ENCODE results near the gene NDST1.

NDST1 gene

DNA sequence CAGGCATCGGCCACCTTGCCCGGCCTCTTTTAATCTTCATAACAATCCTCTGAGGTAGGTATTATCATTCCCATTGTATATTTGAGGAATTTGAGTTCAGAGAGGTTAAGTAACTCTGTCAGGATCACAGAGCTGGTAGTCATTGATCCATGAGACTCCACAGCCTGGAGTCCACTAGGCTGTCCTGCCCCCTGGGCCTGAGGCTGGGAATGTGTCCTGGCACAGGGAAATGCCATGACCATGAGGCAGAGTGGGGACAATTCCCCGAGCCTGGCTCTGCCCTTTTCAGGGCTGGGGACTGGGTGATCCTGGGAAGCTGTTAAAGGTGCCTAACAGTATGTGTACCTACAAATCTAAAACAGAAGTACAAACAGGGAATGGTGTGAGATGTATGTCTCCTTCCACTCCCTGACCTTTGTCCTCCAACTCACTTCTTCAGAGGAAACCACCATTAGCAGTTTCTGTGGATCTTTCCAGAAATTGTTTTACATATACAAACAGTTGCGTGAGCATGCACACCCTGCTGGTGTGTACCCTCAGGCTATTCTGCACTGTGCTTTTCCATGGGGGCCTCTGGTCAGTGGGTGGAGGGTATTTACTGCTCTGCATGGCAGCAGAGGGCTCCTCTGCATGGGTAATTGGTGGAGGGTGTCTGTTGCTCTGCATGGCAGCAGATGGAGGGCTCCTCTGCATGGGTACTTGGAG, 53.8 kb downstream of the NDST1 start:
- DNase-seq = no peak

DNA sequence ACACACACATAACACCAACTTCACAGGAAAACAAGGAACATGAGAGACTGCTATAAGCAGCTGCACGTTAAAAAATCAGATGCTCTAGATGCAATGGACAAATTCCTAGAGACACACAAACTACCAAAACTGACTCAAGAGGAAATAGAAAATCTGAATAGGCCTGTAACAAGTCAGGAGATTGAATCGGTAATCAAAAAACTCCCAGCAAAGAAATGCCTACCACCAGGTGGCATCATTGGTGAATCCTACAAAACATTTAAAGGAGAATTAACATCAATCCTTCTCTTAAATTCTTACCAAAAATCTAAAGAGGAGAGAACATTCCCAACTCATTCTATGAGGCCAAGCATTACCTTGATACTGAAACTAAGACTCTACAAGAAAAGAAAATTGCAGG, 54.9 kb downstream of the NDST1 start:
- DNase-seq = no peak

DNA sequence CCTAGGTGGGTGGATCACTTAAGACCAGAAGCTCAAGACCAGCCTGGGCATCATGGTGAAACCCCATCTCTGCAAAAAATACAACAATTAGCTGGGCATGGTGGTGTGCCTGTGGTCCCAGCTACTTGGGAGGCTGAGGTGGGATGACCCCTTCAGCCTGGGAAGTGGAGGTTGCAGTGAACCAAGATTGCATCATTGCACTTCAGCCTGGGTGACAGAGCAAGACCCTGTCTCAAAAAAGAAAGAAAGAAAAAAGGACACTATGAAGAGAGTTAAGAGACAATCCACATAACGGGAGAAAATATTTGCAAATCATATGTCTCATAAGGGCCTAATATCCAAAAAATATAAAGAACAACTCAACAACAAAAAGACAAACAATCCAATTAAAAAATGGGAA, 57.9 kb downstream of the NDST1 start:
- DNase-seq = no peak

DNA sequence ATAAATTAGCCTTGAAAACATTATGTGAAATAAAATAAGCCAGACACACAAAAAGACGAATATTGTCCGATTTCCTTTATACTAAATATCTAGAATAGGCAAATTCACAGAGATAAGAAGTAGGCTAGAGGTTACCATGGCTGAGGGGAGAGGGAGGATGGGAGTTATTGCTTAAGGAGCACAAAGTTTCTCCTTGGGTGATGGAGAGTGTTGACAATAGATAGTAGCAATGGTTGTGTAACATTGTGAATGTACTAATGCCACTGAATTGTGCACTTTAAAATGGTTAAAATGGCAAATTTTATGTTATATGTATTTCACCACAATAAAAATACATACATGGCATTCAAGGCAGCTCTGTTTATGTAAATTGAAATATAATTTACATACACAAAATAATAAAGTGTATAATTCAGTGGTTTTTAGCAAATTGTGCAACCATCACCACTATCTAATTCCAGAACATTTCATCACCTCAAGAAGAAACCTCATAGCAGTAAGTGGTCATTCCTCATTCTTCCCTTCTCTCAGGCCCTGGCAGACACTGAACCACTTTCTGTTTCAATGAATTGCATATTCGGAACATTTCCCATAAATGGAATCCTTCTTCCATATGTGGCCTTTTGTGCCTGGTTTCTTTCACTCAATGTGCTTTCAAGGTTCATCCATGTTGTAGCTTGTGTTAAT, 59.2 kb downstream of the NDST1 start:
- no peak for DNase-seq

DNA sequence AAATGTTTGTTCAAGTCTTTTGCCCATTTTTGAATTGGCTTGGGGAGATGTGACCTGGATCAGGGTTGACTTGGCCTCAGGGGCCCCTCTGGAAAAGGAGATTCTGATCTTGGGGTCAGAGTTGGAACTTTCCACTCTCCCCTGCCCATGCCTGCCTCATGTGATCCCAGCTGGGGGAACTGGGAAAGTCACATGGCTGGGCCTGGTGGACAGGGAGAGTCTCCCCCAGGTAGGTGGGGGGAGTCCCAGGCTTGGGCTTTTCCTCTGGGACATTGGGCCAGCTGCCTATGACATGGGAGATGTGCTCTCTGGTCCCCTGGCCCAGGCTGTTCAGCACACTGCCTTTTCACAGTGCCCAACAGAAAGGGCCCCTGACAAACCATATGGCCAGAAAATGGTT, 60.7 kb downstream of the NDST1 start:
- no peak for DNase-seq

DNA sequence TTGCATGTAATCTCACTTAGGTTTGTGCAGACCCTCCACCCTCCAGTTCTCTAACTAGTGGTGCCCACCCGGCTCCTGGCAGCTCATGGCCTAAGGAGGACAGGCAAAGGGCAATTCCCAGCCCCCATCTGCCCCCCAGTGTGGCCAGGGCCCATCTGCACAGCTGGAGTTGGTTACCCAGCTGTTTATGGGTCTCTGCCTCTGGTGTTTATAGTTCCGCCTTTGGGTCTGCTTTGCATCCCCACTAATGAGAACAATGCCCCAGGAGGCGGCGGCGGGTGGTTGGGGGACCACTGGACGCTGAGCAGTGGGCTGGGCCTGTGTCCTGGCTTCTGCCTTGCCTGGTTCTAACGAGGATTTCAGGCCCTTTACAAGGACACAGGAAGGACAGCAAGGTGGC, 62.4 kb downstream of the NDST1 start:
- DNase-seq = no peak

DNA sequence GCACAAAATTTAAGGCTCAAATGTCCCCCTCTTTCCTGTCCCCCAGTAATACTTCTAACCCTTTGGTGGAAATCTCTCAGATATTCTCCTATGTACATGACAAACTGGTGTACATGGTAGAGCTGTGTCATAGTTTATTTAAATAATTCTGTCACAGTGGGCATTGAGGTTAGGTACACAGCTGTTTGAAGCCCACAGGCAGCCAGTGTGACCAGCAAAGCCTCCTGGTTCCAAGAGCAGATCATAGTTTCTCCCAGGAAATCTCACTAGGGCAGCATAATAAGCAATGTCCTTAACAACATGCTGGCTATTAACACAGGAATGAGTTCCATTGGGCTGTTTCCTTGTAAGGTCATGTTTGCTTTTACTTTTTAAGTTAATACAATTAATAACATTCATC, 63.9 kb downstream of the NDST1 start:
- DNase-seq = no peak

DNA sequence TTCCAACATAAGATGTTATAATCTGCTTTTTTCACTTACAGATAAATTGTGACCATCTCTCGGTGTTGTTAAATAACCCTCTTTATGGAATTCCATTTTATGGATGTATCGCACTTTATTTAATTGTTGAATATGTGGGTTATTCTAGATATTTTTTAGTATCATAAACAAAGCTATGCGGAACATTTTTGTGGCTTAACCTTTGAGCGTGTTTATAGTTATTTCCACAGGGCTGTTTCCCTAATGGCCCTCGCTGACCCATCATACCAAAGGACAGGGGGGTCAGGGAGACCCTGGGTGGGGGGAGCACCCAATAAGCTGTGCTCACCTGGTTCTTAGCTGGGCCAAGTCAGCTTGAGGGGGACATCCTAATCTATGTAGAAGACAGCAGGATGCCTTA, 65.3 kb downstream of the NDST1 start:
- no peak for DNase-seq

DNA sequence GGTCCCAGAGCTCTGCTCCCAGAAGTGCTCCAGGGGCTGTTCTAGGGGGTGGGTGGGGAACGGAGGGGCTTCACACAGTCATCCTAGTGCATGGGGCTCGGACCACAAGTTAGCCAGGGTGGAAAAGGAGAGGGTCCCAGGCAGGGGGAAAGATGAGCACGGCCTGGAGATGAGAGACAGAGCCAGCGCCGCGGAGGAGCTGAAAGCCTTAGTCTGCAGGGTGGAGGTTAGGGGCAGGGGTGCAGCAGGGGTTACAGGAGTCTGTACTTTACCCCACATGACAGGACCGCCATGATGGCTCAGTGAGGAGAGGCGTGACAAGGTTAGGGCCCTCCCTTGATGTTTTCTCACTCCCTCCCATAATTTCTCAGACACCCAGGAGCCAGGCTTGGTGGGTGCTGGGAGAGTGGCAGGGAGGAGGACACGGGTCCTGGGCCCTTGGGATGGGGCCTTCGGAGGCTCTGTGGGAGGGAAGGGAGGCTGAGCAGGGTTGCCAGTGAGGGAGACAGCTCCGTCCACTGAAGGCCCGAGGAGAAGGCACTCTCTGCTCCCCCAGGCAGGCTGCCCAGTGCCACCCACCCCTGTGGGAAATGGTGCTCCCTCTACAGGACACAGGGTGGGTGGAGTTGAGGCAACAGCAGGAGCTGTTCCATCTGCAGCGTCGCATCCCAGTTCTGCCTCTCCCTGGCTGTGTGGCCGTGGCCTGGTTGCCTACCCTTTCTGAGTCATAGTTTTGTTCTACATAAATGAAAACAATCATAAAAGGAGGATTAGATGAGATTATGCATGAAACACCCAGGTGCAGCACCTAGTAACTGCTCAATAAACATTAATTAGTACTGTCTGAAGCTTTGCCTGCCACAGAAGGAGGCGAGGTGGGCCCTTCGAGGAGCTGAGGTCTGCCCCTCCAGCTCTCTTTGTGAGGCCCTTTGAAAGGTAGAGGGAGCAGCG, 66.2 kb downstream of the NDST1 start:
- no peak for DNase-seq

DNA sequence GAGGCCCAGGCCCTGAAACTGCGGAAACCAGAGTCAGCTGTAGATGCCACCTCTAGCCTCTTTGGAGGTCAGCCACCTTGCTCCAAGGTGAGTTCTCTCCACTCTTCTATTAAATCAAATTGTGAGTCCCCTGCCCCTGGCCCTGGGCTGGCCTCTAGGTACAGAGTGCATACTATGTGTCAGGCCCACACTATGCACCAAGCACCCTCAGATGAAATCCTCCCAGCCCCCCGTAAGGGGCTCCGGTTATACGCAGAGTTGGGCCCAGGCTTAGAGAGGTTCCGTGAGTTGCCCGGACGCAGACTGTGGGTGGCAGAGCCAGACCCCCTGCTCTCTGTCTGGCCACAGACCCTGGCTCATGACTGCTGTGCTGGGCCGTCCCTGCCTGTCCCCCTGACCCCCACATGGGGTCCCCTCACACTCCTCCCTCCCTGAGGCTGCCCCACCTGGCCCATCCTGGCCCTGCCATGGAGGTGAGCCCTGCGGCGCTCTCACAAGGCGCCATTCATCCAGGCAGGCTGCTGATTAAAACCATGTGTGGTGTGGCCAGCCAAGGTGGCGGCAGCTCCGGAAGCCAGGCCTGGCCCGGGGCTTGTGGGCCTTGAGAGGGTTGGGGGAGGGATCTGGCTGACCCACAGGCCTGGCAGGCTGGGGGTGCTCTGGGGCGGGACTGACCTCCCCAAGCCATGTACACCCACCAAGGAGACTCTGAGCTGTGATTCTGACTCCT, 67.1 kb downstream of the NDST1 start:
- no peak for DNase-seq

DNA sequence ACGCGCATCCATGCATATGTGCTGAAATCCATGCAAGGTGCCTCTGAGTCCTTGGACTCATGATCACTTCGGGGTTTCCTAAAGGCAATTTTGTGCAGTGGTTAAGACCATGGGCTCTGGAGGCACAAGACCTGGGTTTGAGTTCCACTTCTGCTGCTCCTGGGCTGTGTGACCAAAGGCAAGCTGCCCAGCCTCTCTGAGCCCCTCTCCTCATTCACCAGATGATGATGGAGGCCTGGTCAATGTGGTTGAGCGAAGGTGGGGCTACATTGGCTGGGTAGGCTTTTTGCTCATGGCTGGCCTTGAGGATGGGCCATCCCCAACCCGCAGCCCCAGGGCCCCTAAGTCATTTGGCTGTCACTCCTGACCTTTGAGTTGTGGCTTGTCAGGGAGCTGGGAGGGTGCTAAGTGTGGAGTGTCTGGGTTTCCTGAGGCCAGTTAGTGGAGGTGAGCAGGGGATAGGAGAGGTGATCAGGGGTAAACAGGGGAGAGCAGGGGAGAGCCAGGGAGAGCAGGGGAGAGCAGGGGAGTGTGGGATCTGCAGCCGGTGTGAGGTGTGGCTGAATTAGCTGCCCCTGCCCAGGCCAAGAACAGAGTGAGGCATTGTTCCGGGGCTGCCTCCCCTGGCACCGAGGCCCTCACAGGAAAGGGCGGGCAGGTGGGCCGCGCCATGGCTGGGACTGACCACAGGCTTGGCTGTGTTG, 68.0 kb downstream of the NDST1 start:
- DNase-seq = no peak

DNA sequence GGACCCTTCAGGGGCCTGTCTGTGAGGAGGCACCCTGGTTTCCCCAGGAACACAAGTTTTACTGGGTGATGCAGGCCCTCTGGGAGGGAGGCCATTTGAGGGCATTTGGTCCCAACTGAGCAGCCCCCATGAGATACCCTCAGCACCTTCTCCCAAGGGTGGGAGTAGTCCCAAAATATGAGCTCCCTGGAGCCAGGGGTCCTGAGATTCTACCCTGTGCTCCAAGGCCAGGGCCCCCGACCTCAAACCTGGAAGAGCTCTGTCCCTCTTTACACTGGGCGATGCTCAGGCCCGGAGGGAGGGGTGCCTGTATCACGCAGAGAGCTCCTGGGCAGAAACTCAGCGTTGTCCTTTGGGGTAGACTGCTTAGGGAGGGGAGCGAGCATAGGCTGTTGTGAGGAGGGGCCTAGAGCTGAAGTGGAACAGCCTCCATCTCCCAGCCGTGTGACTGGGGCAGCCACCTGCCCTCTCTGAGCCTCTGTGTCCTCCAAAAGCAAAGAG, 68.6 kb downstream of the NDST1 start:
- no peak for DNase-seq

DNA sequence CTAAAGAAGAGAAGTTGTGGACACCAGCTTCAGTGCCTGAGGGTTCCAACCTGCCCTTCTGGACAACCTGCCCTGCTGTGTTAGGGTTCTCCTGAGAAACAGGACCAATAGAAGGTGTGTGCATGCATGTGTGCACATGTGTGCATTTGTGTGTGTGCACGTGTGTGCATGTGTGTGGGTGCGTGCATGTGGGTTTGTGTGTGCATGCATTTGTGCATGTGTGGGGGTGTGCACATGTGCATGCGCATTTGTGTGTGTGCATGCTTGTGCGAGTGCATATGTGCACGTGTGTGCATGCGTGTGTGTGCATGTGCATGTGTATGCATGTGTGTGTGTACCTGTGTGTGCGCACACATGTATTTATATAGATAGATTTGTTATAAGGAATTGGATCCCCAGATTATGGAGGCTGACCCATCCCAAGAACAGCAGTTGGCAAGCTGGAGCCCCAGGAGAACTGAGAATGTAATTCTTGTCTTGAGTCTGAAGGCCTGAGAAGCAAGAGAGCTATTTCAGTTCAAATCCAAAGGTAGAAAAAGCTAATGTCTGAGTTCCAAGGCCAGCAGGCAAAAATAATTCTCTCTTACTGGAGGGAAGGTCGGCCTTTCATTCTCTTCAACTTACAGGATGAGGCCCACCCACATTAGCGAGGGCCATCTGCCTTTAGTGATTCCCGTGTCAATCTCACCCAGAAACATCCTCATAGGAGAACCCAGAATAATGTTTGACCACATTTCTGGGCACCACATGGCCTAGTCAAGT, 69.6 kb downstream of the NDST1 start:
- no peak for DNase-seq

DNA sequence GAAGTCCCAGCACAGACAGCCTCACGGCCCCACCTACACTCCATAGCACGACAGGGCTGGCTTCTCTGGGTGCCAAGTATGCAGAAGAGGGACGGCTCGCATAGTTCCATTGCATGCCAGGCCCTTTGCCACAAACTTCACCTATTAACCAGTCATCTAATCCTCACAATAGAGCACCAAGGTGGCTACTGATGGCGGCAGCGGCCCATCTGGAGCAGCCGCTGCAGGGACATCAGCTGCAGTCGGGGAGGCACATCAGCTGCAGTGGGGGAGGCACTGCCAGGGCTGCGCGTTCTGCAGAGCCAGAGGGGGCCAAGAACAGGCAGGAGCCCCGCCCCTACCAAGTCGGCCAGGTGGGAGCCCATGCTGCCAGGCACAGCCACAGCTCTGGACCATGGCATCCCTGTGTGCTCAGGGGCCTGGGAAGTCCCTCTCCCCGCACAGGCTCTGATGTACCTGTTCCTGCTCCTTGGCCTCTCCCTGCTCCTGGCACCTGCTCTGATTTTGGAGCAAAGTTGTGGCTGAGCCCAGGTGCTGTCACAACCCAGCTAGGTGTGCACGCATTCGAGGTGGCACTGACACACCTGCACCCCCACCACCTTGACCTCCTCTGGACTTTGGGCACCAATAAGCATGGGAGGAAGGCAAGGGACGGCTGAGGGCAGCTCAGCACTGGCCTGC, 71.0 kb downstream of the NDST1 start:
- DNase-seq = no peak

DNA sequence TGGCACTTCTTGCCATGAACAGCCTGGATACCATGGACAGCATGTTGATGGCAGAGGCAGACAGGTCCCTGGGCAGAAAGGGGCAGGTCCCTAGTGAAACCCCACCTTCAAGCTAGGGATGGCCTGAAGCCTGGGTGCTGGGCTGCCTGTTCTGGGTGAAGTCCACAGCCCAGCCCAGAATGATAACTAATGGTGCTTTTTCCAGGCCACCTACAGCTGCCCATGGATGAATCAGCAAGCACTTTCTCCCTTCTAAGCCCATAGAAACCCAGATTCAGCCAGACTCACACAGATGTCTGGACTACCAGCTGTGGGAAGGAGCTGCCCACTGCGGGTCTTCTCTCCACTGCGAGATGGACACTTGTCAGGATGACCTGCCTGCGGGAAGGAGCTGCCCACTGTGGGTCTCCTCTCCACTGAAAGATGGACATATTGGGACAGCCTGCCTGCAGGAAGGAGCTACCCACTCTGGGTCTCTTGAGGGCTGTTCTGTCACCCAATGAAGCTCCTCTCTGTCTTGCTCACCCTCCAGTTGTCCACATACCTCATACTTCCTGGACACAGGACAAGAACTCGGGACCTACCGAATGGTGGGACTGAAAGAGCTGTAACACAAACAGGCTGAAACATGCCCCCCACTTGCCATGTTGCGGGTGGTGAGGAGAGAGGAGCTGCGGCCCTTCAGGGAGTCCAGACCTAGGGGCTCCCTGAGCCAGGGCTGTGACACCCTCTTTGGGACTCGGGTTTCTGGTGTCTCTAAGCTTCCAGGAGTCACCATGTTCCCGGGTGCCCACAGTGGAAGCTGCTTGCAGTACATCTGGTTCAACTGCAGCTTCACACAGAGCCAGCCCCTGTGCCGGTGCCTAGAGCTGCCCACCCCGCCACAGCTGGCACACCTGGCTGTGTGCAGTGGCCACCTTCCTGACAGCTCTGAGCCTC, 71.8 kb downstream of the NDST1 start:
- DNase-seq = no peak

DNA sequence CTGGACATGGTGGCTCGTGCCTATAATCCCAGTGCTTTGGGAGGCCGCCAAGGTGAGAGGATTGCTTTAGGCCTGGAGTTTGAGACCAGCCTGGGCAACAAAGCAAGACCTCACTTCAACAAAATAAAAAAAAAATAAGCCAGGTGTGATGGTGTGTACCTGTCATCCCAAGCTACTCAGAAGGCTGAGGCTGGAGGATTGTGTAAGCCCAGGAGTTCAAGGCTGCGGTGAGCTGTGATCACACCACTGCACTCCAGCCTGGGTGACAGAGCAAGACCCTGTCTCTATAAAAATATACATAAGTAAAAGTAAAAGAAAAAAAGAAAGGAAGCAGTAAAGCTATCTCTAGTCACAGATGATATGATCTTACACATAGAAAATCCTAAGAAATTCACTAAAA, 73.0 kb downstream of the NDST1 start:
- DNase-seq = no peak

DNA sequence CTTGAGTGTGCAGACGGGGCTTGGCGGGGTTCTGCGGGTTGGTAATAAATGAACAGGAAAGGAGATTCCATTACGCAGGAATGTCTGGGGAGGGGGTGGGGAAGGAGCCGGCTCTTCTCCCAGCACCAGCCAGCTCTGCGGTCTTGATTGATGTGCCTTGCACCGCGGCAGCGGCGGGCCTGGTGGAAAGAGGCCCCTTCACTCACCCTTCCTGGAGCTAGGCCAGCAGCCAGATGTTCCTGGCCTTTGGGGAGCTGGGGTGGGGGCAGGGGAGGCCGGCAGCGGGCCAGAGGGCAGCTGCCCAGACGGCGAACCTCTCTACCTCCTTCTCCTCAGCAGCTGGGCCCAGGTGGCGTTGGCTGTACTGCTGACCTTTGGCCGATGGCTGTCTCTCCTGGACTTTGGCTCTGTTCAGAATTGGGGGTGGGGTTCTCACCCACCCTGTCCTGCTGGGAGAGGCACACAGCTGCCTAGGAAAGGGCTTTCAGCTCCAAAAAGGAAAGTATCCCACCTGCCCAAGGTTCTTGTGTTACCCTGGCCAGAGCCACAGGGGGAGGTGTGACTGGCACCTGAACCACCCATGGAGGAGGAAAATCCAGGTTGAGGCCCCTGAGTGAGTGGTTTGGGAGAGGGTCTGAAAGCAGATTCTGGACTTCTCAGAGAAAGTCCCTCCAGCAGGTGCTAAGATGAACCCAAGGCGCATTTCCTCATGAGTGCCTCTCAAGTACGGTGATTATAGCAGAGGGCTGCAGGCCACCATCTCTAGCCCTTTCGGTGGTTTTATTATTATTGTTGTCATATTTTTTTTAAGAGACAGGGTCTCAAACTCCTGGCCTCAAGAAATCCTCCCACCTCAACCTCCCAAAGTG, 74.5 kb downstream of the NDST1 start:
- DNase-seq = no peak
